Endothelial cell of umbilical vein (primary cell): ENCODE measurements around the gene ARTN. TPM values are rescaled to one million over a fixed set of nuclear protein-coding genes. Genes with fewer than 3 reads are reported as not detected.

Experiments
- BruUV-seq: library from RNA; stranded (reverse); fragments of 400-500 nt; replicated peaks from 2 replicates; lab custom pipeline; 2021; lab: Mats Ljungman, UMichigan
- CTCF ChIA-PET: fragments of 300-600, 350-600 bp; sonication (Branson Sonifier 250); formaldehyde crosslinking; loops from one replicate; lab custom pipeline; 2021; ENCODE audit warnings: antibody characterized with exemption, inconsistent platforms; lab: Charles Lee
- POLR2A ChIA-PET: fragments of 300-600, 350-600 bp; sonication (Branson Sonifier 250); formaldehyde crosslinking; loops from one replicate; lab custom pipeline; 2021; ENCODE audit warnings: antibody characterized with exemption, inconsistent platforms; lab: Charles Lee
- DNase-seq: peaks from one replicate; pipeline ENCODE4 v3.0.0-alpha.2; 2011; ENCODE audit warnings: low read depth, low spot score
- FAIRE-seq: peaks from 2 replicates; lab custom pipeline; 2011; peaks lifted over from hg19 to GRCh38; lab: Jason Lieb, UNC
- H2AFZ ChIP-seq: 2 replicates; pipeline ENCODE4 v1.6.0; 2012; ENCODE audit warnings: low read depth, low read length, control low read depth, inconsistent platforms
- H3K27ac ChIP-seq: 2 replicates; pipeline ENCODE4 v1.5.1; 2011; ENCODE audit warnings: low read depth, mild to moderate bottlenecking, control low read depth, low read length, moderate library complexity; ENCODE audit not compliant: insufficient read depth
- H3K27me3 ChIP-seq, 2 experiments: 2 replicates each; pipeline versions ENCODE4 v1.6.0 to v1.6.1; 2011; ENCODE audit warnings: low read length in 2 of 2, mixed read lengths in 1 of 2; ENCODE audit not compliant: control insufficient read depth in 2 of 2, insufficient read depth in 2 of 2
- H3K36me3 ChIP-seq, 2 experiments: 2 replicates in 1 of 2; 3 replicates in 1 of 2; pipeline ENCODE4 v1.5.1; 2011; ENCODE audit warnings: low read length in 2 of 2, mild to moderate bottlenecking in 1 of 2, moderate library complexity in 1 of 2; ENCODE audit not compliant: control insufficient read depth in 2 of 2, insufficient read depth in 2 of 2; ENCODE audit errors: extremely low read depth in 1 of 2
- H3K4me1 ChIP-seq: 3 replicates; pipeline ENCODE4 v1.5.1; 2011; ENCODE audit warnings: mild to moderate bottlenecking, low read length; ENCODE audit not compliant: control insufficient read depth, insufficient read depth; ENCODE audit errors: extremely low read depth
- H3K4me2 ChIP-seq: 2 replicates; pipeline ENCODE4 v1.6.1; 2011; ENCODE audit warnings: low read length, control low read depth, mixed read lengths; ENCODE audit not compliant: insufficient read depth
- H3K4me3 ChIP-seq, 3 experiments: fragments of 200-600 bp in 1 of 3; sonication (generic), shearing (Covaris generic) in 1 of 3; replicated peaks in 1 of 3; 2 replicates each; pipeline ENCODE4 v1.5.1; 2011 to 2016; ENCODE audit warnings: control low read depth in 3 of 3, low read length in 3 of 3, mild to moderate bottlenecking in 2 of 3, inconsistent platforms in 1 of 3, low read depth in 1 of 3, moderate library complexity in 1 of 3; ENCODE audit not compliant: insufficient read depth in 1 of 3
- H3K79me2 ChIP-seq: 2 replicates; pipeline ENCODE4 v1.6.0; 2012; ENCODE audit warnings: low read length, inconsistent platforms; ENCODE audit not compliant: control insufficient read depth, insufficient read depth
- H3K9ac ChIP-seq: replicated peaks from 2 replicates; pipeline ENCODE3; 2011; ENCODE audit warnings: low read length, control low read depth; ENCODE audit not compliant: insufficient read depth; ENCODE audit errors: extremely low read depth
- H3K9me1 ChIP-seq: replicated peaks from 3 replicates; pipeline ENCODE4 v1.6.0; 2011; ENCODE audit warnings: mild to moderate bottlenecking, low read length; ENCODE audit not compliant: control insufficient read depth, insufficient read depth; ENCODE audit errors: extremely low read depth
- H3K9me3 ChIP-seq: replicated peaks from 2 replicates; pipeline ENCODE4 v1.5.1; 2012; ENCODE audit warnings: low read length, inconsistent platforms; ENCODE audit not compliant: control insufficient read depth, insufficient read depth
- H4K20me1 ChIP-seq: replicated peaks from 2 replicates; pipeline ENCODE3; 2011; ENCODE audit warnings: mild to moderate bottlenecking, low read length; ENCODE audit not compliant: control insufficient read depth, insufficient read depth; ENCODE audit errors: extremely low read depth
- CTCF ChIP-seq, 2 donors: IDR thresholded peaks; 1 replicate in 1 of 2; 2 replicates in 1 of 2; pipeline ENCODE4 v1.5.1; 2011; ENCODE audit warnings: low read length in 2 of 2, mild to moderate bottlenecking in 2 of 2, moderate library complexity in 2 of 2, control low read depth in 1 of 2, inconsistent platforms in 1 of 2, low read depth in 1 of 2; ENCODE audit not compliant: insufficient read depth in 1 of 2; ENCODE audit errors: extremely low read depth in 1 of 2
- EZH2 ChIP-seq: IDR thresholded peaks from 2 replicates; pipeline ENCODE4 v1.6.1; 2012; ENCODE audit warnings: borderline replicate concordance, low read depth, mild to moderate bottlenecking, moderate library complexity, low read length, inconsistent platforms; ENCODE audit not compliant: severe bottlenecking
- FOS ChIP-seq: IDR thresholded peaks from 2 replicates; pipeline ENCODE4 v1.6.1; 2011; ENCODE audit warnings: mild to moderate bottlenecking, low read length, moderate library complexity, borderline replicate concordance; ENCODE audit not compliant: insufficient read depth
- GATA2 ChIP-seq: IDR thresholded peaks from 2 replicates; pipeline ENCODE4 v1.7.0; 2011; ENCODE audit warnings: low read depth, mild to moderate bottlenecking, moderate library complexity, mixed read lengths, low read length; ENCODE audit not compliant: insufficient read length, insufficient read depth
- JUN ChIP-seq: IDR thresholded peaks from 2 replicates; pipeline ENCODE4 v1.6.1; 2011; ENCODE audit warnings: borderline replicate concordance, low read depth; ENCODE audit not compliant: insufficient read length, insufficient read depth
- MYC ChIP-seq: IDR thresholded peaks from one replicate; pipeline ENCODE4 v1.6.1; 2011; ENCODE audit warnings: mild to moderate bottlenecking, low read depth, low read length
- POLR2A ChIP-seq: IDR thresholded peaks from 2 replicates; pipeline ENCODE4 v1.6.1; 2012; ENCODE audit warnings: low read depth, mild to moderate bottlenecking, control low read depth, low read length
- POLR2AphosphoS5 ChIP-seq: IDR thresholded peaks from 2 replicates; pipeline ENCODE4 v1.6.1; 2012; ENCODE audit warnings: low read depth, mild to moderate bottlenecking, control low read depth, low read length, moderate library complexity; ENCODE audit not compliant: insufficient read depth
- dilution Hi-C: fragments of 300-500 bp; cut with MboI; formaldehyde crosslinking; loops from one replicate; pipeline ENCODE4 v1.15.0; 2019; ENCODE audit warnings: low sequenced_read_pairs; ENCODE audit not compliant: extremely low pct_ligation_motif_present
- intact Hi-C: fragments of 100-400 bp; cut with micrococcal nuclease; formaldehyde crosslinking; loops from one replicate; pipeline ENCODE4 v1.10.0; 2022
- polyA plus RNA-seq, 4 experiments: library from polyadenylated mRNA; depleted of rRNA in 3 of 4; stranded (reverse) in 3 of 4; unstranded in 1 of 4; fragments of >200 nt; gene quantifications; 2 replicates each; pipeline versions ENCODE4 v1.2.1 to v1.2.3, GENCODE V29; 2011 to 2012; ENCODE audit warnings: missing spikeins in 1 of 4
- total RNA-seq: library from RNA; stranded (reverse); gene quantifications from 2 replicates; pipeline ENCODE4 v1.2.3, GENCODE V29; 2021
- TF ChIP-seq, protein P1 (sequence below): IDR thresholded peaks from 2 replicates; pipeline ENCODE4 v1.6.1; 2011; ENCODE audit not compliant: insufficient read depth, insufficient read length

ARTN gene
- total and polyA plus RNA-seq, 2 donors (not counting 3 experiments of a cell fraction or from before 2014, with no cell fraction given): 0.11 to 0.18 TPM

DNA sequence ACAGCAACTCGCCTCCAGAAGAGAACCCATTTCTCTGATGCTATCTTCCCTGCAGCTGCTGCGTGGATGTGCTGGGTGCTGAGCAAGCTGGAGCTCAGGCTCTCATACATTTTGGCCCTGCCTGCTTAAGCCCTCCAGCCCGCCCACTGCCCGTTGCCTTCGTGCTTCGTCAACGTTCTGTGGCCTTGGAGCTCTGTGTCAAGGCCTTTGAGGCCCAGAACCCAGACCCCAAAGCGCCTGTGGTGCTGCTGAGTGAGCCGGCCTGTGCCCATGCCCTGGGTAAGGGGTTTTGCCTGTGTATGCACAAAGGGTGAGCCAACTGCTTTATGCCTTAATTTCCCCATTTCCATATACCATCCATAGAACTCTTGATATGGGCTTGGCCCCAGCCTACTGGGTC lies 37.3 kb downstream of the ARTN start:
- POLR2A ChIA-PET: no interaction called here
- dilution Hi-C loops: no loop called here
- no peak for DNase-seq
- intact Hi-C loops: no loop called here
- peaks cover 15% of the 10 kb centered on the region for H3K79me2 ChIP-seq
- CTCF ChIA-PET: interaction anchor here (1.5 kb wide), 1 partner anchor 77 kb away, joined by 5 read pairs; no protein-coding TSS in a partner anchor
- no peaks in the 10 kb centered on the region for H3K9me3 ChIP-seq
- H3K9me1 ChIP-seq: no peaks in the 10 kb centered on the region
- H3K4me3 ChIP-seq: no peak overlapping the region
- H3K27me3 ChIP-seq: no peaks in the 10 kb centered on the region
- no peak for FAIRE-seq
- no peak overlapping the region for H2AFZ ChIP-seq
- peaks cover 15% of the 10 kb centered on the region for H3K4me1 ChIP-seq
- BruUV-seq: no TSS peak
- TF ChIP-seq POLR2A (no peak), CTCF (IDR thresholded peaks at IDR 0.05; ENCODE audit: extremely low read depth in 1 of 2, insufficient read depth in 1 of 2, low read depth in 1 of 2, low read length in 2 of 2) (no peak), EZH2 (no peak), POLR2AphosphoS5 (no peak), MYC (no peak), FOS (no peak), GATA2 (no peak), JUN (no peak)
- TF ChIP-seq, protein P1, sequence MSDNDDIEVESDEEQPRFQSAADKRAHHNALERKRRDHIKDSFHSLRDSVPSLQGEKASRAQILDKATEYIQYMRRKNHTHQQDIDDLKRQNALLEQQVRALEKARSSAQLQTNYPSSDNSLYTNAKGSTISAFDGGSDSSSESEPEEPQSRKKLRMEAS: no peak
- H3K27ac ChIP-seq: no peak overlapping the region
- H3K4me2 ChIP-seq: peak overlapping the region; percentile 70
- no peak overlapping the region for H3K9ac ChIP-seq
- no peaks in the 10 kb centered on the region for H4K20me1 ChIP-seq
- peaks cover 0 to 13% of the 10 kb centered on the region in 2 experiments for H3K36me3 ChIP-seq
